Activated CD8-positive, alpha-beta memory T cell treated with anti-CD3 and anti-CD28 coated beads, Interleukin-2, amount 50 U/mL, for 48 hours (primary cell): ENCODE data around the gene WDR74.
"Not testable (repeated sequence)": the region's sequence is repeated elsewhere in the genome, so short reads cannot be mapped to it uniquely, and the experiment has no call there.

Source experiments
- DNase-seq: peaks from one replicate; pipeline ENCODE4 v3.0.0-alpha.2; 2020

Gene WDR74

DNA sequence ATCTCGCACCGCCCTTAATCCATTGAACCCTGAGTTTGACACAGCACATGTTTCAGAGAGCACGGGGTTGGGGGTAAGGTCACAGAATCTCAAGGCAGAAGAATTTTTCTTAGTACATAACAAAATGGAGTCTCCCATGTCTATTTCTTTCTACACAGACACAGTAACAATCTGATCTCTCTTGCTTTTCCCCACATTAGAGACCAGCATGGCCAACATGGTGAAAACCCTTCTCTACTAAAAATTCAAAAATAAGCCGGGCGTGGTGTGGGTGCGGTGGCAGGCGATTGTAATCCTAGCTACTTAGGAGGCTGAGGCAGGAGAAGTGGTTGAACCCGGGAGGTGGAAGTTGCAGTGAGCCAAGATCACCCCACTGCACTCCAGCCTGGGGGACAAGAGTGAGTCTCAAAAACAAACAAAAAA is 19.9 kb upstream of the WDR74 start:
- DNase-seq: not testable (repeated sequence)

DNA sequence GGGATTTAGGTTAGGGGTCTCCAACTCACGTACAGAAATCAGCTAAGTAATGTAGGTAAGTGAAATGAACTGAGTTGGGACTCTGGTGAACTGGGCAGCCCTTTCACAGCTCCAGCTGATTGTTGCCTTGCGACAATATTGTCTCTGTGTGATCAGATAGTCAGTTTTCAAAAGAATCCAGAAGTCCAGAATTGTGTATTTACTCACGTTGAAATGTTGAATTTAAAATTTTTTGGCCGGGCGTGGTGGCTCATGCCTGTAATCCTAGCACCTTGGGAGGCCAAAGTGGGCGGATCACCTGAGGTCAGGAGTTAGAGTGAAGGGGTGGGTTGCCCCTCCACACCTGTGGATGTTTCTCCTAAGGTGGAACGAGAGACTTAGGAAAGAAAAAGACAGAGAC is 18.8 kb upstream of the WDR74 start:
- DNase-seq: no peak

DNA sequence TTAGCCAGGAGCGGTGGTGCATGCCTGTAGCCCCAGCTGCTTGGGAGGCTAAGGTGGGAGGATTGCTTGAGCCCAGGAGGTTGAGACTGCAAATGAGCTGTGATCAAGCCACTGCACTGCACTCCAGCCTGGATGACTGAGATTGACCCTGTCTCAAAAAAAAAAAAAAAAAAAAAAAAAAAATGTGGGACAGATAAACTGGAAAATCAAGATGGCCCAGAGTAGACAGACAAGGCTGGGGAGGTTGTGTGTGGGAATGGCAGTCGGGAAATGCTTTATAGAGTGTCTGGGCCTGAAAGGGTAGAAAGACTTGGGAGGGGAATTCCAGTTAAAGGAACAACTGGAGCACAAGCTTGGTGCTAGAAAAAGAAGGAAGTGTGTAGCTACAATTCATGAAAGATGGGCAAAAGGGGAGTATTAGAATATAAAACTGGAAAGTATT is 18.2 kb upstream of the WDR74 start:
- DNase-seq: no peak

DNA sequence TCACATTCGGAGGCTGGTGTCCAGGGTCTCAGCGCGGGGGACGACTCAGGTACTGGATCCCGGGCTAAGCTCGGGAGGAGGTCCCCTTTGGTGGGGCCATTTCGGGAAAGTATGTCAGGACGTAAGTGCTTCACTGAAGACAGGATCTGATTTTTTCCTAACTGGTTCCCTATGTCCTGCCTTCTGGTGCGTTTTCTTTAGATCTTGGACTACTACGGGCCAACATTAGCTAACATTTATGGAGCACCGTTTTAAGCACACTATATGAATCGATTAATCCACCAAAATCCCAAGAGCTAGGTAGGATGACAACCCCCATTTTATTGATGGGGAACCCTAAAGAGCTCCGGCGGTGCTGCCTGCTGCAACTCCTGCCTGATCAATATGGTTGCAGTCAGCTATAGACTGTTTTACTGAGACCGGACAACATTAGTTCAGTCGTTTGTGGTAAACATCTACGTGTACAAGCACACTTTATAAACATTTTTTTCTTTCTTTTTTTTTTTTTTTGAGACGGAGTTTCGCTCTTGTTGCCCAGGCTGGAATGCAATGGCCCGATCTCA is 17.0 kb upstream of the WDR74 start:
- DNase-seq: no peak

DNA sequence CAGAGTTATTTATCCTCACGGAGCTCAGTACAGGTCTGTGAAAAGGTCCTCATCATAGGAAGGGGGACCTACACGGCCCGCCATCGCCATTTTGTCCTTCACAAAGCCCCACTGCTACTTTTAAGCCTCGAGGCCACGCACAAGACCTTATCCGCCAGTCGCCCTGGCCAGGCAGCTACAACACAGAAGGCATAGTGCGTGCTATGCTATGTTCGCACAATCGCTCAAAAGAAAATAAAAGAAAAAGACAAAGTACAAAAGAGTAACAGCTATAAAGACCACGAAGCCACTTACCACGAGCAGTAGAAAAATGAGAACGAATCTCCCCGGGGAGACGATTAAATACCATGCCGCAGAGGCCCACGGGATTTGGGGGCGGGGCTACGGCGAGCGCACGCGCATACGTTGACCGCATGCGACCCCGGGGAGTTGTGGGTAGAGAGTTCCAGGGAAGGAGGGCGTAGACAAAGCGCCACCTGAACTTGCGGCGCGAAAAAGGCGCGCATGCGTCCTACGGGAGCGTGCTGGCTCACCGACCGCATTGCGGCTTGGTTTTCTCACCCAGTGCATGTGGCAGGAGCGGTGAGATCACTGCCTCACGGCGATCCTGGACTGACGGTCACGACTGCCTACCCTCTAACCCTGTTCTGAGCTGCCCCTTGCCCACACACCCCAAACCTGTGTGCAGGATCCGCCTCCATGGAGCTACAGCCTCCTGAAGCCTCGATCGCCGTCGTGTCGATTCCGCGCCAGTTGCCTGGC is 16.4 kb upstream of the WDR74 start:
- peak; percentile 99 for DNase-seq

DNA sequence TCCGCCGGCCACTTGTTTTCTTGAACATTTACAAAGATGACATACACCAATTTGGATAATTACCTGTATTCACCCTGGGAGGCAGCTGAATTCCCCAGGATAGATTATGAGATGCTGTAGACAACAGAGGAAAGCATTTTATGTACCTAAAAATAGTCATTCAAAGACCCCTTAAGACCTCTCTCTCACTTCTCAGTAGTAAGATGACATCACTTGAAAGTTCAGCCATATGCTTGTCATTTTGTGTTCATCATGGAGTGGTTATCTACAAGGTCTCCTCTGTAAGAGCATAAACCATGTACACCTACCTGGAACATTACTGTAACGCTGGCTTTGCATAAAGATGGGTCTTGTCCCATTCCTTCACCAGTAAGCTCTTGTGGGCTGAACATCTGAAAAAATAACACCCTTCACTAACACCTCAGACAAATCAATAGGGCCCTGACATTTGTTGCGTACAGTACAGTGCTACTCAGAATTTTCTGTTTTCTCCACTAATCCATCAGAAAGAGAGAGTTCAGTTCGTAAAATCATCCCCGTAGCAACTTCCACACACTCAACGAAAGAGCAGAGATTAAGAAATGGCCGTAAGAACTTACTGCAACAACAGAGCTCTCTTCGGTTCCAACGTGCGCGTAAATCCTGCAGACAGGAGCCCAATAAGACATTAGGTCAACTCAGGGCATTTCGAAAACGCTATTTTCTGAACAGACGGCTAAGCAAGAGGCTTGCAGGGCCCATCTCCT is 15.6 kb upstream of the WDR74 start:
- DNase-seq: no peak

DNA sequence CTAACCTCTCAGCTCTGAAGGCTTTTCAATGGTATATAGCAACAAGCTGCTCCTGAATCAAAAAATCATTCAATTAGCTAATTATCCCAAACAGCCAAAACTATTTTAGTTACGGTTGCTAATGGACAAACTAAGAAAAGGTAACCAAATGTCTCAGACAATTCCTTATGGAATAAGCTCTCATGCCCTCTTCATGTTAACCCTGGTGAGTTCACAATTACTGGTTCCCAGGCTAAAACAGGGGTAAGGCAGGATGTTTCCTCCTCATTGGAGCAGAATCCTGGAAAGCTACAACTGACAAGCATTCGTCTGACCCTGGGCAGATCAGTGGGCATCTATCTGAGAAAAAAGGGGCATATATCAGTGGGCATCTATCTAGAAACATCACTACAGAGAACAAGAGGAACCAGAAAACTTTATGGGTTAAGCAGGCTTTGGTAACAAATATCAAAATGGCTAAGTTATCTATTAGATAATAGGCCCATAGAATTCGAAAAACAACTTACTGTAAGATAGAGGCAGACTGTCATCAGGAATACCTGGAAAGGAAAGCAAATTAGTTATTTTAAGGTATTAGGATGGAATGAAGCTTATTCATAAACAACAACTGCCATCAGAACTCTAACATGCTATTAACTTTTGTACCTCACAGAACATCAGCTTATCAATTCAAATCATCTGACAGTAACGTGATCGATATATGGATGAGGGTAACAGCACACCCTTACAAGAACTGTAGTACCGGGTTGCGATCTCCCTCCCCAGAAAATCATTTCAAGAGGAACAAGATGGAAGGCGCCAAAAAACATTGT is 14.8 kb upstream of the WDR74 start:
- no peak for DNase-seq

DNA sequence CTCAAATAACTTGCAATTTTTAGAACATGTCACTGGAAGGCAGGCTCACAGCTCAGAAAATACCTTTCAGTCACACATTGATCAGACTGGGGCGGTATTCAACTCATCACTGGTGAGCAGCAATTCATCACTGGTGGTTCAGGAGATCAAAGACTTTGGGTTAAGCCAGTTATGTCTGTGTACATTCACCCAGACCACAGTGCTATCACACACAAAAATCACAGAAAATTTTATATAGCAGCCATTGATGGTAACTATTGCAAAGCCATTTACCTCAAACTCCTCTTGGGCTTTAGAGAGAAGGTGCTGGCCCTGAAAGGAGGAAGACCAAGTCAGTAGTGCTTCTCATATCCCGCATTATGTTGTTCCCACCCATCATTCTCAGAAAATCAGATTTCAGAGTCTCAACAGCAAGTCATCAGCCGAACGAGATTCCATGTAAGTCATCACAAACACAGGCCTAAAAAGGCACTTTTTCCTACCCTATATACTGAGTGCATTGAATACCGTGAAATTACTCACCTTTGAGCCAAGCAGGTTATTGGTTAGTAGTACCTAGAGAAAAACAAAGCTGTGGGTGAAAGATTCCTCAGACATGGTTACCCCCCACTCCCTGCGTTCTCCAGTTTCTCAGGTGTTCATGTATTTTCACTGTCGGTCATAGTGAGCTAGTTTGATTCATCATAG is 14.0 kb upstream of the WDR74 start:
- DNase-seq: no peak

DNA sequence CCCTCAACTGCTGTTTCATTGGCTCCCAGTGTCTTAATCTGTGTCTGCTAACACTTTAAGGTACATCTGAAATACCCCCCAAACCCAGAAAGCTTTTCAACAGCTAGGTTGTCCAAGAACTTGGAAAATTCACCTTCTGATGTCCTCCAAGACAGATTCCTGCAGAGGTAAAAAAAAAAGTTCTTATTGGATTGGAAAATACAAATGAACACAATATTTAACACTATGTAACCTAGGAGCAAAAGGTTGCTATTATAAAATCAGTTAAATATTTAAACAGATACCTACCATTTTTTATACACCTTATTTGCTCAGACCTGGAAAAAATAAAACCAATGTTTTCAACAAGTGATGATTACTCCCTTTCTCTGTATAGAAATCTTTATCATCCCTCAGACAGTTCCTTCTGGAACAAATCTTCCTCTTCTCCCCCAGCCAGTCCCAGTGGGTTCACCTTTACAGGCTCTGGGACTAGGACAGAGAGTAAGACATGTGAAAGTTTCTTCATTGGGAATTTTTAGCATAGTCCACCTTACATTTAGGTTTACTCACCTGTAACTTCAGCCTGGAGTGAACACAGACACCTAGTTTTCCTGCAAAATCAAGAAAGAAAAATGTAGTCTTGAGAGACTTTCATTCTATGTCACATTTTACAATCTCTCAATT is 13.3 kb upstream of the WDR74 start:
- DNase-seq: no peak

DNA sequence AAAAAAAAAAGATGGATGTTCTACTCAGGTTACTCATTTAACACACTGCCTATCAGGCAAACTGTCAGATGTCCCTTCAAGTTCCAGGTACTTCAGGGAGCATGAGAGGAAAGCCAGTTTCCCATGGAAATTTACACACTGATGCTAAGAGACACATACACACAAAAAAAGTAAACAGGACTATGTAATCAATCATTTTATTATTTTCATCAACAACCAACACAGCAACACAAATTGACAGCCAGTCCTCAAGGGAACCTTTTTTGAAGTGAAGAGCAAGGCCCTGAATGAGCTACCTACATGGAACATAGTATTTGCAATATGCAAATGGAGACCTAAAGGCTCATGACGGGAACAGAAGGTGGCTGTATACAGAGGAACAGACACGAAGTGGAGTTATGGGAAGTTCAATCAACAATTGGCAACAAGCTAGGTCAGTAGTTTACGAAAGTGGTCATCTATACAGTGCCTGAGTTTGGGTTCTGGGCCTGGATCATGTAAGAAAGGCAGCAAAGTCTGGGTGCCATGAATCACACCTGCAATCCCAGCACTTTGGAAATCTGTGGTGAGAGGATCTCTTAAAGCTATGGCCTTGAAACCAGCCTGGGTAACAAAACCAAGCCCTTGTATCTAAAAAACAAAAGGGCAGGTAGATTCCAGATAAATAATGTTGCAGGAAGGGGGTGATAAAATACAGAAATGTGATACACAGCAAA is 12.6 kb upstream of the WDR74 start:
- no peak for DNase-seq

DNA sequence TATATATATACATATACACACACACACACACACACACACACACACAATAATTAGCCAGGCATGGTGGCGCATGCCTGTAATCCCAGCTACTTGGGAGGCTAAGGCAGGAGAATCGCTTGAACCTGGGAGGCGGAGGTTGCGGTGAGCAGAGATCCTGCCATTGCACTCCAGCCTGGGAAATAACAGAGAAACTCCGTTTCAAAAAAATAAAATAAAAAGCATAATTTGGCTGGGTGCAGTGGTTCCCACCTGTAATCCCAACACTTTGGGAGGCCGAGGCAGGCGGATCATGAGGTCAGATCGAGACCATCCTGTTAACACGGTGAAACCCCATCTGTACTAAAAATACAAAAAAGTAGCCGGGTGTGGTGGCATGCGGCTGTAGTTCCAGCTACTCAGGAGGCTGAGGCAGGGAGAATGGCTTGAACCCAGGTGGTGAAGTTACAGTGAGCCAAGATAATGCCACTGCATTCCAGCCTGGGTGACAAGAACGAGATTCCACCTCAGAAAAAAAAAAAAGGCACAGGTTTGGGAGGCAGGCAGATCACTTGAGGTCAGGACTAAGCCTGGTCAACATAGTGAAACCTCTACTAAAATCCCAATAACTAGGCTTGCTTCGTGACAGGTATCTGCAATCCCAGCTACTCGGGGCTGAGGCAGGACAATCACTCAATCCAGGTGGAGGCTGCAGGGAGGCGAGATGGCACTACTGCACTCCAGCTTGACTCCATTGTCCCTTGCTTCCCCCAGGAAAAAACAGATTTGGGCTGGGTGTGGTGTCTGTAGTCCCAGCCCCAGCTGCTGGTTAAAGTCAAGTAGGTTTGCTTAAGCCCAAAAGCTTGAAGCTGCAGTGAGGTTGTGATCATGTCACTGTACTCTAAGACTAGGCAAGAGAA is 11.8 kb upstream of the WDR74 start:
- DNase-seq: peak; percentile 85

DNA sequence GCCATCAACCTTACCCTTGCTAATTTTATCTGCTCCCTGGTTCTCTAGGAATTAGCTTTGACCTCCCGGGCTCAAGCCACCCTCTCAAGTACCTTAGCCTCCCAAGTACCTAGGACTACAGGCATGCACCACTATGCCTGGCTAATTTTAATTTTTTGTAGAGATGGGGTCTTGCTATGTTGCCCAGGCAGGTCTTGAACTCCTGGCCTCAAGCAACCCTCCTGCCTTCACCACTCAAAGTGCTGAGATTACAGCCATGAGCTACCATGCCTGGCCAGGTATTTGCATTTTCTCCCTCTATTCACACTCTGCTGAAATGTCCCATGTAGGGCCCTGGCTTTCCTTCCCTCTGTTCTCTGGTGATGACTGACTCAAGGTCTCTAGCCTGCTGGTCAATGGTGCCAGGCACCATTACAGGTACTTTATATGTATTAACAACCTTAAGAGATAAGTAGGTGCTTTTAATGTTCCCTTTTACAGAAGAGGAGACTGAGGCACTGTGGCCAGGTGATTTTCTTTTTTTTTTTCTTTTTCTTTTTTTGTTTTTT is 8.5 kb upstream of the WDR74 start:
- DNase-seq: no peak

DNA sequence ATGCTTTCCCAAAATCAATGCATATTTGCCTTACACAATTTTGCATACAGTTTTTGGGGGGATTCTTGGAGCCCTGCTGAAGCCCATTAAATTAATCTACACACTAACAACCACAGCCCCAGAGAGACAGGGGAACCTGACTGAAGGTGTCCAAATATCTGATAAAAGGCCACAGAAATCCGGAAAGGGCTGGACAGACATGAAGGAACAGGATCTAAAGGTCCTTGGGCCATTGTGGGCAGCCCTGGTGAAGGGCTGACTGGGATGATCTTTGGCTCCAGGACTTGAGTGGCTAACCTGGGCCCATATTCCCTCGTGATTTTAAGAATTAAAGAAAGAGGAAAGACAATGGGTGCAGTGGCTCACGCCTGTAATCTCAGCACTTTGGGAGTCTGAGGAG is 6.8 kb upstream of the WDR74 start:
- DNase-seq: no peak

DNA sequence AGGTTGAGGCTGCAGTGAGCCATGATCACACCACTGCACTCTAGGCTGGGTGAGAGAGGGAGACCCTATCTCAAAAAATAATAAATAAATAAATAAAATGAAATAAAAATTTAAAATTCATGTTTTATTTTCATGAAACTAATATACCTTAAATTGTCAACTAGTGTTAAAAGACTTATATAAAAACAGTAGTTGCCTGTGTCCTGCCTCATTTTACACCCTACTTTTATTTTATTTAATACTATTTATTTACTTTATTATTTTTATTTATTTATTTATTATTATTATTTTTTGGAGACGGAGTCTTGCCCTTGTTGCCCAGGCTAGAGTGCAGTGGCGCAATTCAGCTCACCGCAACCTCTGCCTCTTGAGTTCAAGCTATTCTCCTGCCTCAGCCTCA is 4.8 kb upstream of the WDR74 start:
- DNase-seq: no peak

DNA sequence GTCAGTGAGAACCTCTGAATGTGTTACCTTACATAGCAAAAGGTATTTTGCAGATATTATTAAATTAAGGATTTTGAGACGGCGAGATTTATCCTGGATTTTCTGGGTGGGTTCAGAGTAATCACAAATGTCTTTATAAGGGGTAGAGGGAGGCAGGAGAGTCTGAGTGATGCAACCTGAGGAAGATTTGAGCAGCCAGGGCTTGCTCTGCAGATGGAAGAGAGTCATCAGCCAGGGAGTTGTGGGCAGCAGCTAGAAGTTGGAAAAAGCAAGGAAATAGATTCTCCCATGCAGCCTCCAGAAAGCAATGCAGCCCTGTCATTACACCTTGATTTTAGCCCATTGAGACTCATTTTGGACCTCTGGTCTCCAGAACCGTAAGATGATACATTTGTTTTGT is 4.1 kb upstream of the WDR74 start:
- no peak for DNase-seq

DNA sequence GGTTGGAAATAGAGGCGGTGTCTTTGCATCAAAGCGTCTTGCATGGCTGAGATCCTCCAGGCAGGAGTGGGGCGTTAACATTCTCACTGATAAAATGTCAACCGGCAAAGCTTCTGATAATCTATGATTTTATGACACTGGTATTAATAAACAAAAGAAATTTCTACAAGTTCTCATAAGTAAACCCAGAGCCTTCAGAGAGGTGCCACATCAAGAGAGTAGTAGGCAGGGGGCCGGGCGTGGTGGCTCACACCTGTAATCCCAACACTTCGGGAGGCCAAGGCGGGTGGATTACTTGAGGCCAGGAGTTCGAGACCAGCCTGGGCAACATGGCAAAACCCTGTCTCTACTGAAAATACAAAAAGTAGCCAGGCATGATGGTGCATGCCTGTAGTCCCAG is 3.5 kb upstream of the WDR74 start:
- not testable (repeated sequence) for DNase-seq

DNA sequence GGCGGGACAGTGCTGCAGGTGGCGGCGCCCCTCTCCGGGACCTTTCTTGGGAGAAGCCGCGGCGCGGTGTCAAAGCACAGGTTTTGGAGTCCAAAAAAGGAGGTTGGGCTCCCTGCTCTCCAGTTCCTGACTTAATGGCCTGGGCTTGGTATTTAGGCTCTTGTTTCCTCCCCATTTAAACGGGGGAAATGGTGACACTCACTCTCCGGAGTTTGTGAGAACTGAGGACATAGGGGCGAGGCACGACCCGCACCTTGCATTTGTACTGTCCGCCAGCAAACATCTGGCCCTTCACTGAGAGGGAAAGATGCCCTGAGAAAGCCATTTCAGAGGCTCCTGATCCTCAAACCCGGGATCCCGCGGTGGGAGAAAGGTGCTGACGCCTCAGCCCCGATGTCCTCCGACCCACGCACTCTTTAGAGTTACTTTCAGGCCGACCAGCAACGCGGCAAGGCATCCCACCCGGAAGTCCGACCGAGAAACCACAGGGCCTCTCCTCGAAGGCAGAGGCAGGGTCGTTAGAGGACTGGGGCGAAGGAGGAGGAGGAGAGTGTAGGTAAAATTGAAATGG is 2.9 kb upstream of the WDR74 start:
- DNase-seq: peak; percentile 82

DNA sequence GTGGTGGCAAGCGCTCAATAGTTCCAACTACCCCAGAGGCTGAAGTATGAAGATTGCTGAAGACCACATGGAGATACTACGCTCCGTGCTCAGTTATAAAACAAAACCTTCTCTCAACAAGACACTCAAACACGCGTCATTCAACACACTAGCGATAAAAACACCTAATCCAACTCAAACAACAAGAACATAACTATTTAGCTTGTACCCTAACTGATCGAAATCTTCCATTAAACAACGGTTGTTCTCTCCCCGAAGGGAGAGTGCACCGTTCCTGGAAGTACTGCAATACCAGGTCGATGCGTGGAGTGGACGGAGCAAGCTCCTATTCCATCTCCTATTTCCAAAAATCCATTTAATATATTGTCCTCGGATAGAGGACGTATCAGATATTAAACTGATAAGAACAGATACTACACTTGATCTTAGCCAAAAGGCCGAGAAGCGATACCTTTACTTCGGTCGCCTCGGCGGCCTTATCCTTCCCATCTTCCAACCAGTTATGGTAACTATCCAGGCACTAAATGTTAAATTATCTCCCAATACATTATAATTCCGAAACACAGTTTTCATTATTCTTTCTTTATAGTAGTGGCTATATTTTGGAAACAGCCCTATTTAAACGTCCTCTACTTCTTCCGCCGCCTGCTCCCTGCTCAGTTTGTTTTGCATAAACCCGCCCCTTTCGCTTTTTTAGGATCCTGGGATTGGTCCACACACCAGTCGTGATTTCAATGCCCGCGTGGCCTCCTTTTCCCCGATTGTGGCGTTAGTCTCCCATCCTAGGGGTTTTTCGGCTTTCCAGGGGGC is 2.2 kb upstream of the WDR74 start:
- DNase-seq: peak; percentile 94
